ENCODE measurements around the gene KRT9.

KRT9 gene

GRCh38 chr17:41561554-41561953 is 10.3 kb downstream of the KRT9 start:
- no peaks in the 10 kb centered on the region for H3K36me3 ChIP-seq
- no peaks in the 10 kb centered on the region for H3K9me3 ChIP-seq
- H3K27me3 ChIP-seq, result no peaks in the 10 kb centered on the region
- H3K4me3 ChIP-seq (ENCODE audit: low read depth, low read length), result no peak overlapping the region
- no peak for DNase-seq
- TF ChIP-seq, protein P1, sequence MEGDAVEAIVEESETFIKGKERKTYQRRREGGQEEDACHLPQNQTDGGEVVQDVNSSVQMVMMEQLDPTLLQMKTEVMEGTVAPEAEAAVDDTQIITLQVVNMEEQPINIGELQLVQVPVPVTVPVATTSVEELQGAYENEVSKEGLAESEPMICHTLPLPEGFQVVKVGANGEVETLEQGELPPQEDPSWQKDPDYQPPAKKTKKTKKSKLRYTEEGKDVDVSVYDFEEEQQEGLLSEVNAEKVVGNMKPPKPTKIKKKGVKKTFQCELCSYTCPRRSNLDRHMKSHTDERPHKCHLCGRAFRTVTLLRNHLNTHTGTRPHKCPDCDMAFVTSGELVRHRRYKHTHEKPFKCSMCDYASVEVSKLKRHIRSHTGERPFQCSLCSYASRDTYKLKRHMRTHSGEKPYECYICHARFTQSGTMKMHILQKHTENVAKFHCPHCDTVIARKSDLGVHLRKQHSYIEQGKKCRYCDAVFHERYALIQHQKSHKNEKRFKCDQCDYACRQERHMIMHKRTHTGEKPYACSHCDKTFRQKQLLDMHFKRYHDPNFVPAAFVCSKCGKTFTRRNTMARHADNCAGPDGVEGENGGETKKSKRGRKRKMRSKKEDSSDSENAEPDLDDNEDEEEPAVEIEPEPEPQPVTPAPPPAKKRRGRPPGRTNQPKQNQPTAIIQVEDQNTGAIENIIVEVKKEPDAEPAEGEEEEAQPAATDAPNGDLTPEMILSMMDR (IDR thresholded peaks at IDR 0.05; ENCODE audit: low read depth, low read length), result no peak
- H3K4me1 ChIP-seq, result 0 out of 2 replicates have a peak, but pooled peaks cover 5% of the 10 kb centered on the region

DNA sequence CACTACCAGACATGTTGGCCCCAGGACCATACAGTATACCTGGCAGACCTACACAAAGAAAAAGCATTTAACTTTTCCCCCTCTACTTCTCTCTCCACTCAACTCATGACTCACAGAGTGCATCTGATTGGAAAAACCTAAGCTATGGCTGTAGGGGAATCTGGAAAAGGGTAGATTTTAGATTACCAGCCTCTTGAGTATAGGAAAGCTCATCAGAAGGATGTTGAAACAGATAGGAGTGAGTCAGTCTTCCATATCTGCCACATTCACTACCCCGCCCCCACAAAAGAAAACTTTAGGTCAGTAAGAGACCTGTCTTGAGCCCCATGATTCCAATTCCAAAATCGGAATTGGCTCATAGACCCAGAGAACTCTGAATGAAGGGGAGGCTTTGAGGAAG is 12.3 kb downstream of the KRT9 start:
- H3K9me3 ChIP-seq, result no peaks in the 10 kb centered on the region
- no peak overlapping the region for H3K4me3 ChIP-seq (ENCODE audit: low read depth, low read length)

DNA sequence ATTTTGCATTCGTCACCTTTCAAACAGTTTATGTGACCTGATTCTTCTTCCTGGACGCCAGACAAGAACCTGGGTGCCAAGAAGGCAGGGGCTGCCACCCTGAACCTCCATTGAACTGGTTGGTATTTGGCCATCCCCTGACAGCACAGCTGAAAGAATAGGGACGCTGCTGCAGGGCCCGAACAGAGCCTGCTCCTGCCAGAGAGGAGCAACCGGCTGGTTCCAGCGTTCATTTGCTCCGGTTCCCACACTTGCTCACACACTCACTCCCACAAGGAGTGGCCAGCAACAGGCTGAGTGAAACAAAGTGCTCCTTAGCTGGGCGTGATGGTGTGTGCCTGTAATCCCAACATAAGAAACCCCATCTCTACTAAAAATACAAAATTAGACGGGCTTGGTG is 14.9 kb downstream of the KRT9 start:
- TF ChIP-seq, protein P1 (IDR thresholded peaks at IDR 0.05; ENCODE audit: low read depth, low read length), result no peak
- Histone ChIP-seq H3K36me3 (no peaks in the 10 kb centered on the region), H3K4me3 (ENCODE audit: low read depth, low read length) (no peak overlapping the region), H3K4me1 (0 out of 2 replicates have a peak, but pooled peaks cover 5% of the 10 kb centered on the region), H3K9me3 (no peaks in the 10 kb centered on the region), H3K27me3 (no peaks in the 10 kb centered on the region)
- DNase-seq, result no peak

More for the DNA sequence above, 12.3 kb downstream of the KRT9 start:
- no peaks in the 10 kb centered on the region for H3K36me3 ChIP-seq
- DNase-seq, result no peak
- 0 out of 2 replicates have a peak, but pooled peaks cover 5% of the 10 kb centered on the region for H3K4me1 ChIP-seq
- TF ChIP-seq, protein P1 (IDR thresholded peaks at IDR 0.05; ENCODE audit: low read depth, low read length), result no peak
- no peaks in the 10 kb centered on the region for H3K27me3 ChIP-seq

- TF ChIP-seq, protein P1 (IDR thresholded peaks at IDR 0.05; ENCODE audit: low read depth, low read length), result no peak
- H3K4me1 ChIP-seq, result 0 out of 2 replicates have a peak, but pooled peaks cover 5% of the 10 kb centered on the region
- no peaks in the 10 kb centered on the region for H3K9me3 ChIP-seq
- DNase-seq, result no peak
- H3K36me3 ChIP-seq, result no peaks in the 10 kb centered on the region
- H3K4me3 ChIP-seq (ENCODE audit: low read depth, low read length), result no peak overlapping the region
- H3K27me3 ChIP-seq, result no peaks in the 10 kb centered on the region
Measured at GRCh38 chr17:41556306-41556705, 15.6 kb downstream of the KRT9 start.

DNA sequence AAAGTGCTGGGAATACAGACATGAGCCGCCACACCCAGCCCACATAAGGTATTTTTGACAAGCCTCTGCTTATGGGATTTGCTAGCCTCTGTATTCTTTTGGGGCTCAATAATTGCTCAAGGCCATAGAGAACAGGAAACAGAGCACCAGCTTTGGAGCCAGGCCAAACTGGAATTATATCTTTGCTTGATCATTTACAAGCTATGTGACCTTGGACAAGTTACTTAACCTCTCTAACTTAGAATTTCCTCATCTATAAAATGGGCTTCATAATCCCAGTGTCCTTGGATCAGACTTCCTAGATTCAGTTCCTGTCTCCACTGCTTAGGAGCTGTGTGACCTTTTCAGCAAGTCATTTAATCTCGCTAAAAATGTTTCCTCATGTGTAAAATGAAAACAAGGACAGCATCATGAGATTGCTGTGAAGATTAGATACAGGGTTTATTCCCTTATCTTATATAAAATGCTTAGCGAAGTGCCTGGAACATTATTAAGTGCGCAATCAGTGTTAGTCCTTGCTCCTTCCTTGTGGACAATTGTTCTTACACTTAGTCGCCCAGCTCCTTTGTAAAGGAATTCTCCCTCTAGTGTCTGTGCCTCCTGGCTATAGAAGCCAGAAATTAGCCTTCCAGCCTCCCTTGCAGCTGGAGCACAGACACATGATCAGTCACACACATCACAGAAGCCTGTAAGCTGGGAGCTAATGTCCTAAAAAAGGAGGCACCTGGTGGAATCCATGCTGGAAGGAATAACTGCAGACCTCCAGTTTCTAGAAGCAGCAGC is 16.6 kb downstream of the KRT9 start:
- Histone ChIP-seq H3K4me1 (0 out of 2 replicates have a peak, but pooled peaks cover 5% of the 10 kb centered on the region), H3K36me3 (no peaks in the 10 kb centered on the region), H3K9me3 (no peaks in the 10 kb centered on the region), H3K4me3 (ENCODE audit: low read depth, low read length) (no peak overlapping the region), H3K27me3 (no peaks in the 10 kb centered on the region)
- TF ChIP-seq, protein P1 (IDR thresholded peaks at IDR 0.05; ENCODE audit: low read depth, low read length), result no peak
- no peak for DNase-seq

DNA sequence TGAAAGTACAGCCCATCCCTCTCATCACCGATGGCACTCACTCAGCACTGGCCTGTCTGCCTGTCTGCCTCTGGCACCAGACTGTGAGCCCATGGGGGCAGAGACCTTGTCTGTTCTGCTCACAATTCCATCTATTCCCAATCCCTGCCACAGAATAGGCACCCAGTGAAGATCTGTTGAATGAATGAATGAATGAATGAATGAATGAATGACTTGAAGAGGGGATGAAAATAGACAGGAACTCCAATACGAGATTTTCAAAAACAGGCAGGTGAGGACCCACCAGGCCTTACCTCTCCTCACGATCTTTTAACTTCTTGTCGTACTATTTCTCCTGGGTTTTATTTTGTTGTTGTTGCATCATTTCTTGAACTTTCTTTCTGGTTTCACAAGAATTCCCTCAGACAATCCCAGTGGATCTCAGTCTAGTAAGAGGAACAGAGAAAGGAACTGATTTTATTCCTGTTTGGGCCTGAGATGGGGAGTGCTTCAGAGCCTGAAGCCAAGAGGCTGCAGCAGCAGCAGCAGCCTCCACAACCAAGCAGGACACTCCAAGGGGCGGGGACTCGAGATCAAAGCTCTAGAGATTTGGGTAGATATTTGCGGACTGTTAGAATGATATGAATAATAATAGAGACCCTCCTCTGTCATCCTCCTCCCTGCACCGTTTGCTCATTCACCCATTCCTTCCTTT is 17.7 kb downstream of the KRT9 start:
- Histone ChIP-seq H3K9me3 (no peaks in the 10 kb centered on the region), H3K36me3 (no peaks in the 10 kb centered on the region), H3K4me1 (no peaks in the 10 kb centered on the region; the same call in 1 of the 2 replicates), H3K27me3 (no peaks in the 10 kb centered on the region), H3K4me3 (ENCODE audit: low read depth, low read length) (no peak overlapping the region)
- DNase-seq, result no peak
- TF ChIP-seq, protein P1 (IDR thresholded peaks at IDR 0.05; ENCODE audit: low read depth, low read length), result no peak
